Tongue (tissue), 2 donors: Measurements from ENCODE around the gene TOGARAM2. TPM values are rescaled to one million over a fixed set of nuclear protein-coding genes. Genes with fewer than 3 reads are reported as not detected.
A peak's percentile ranks its signal among the peaks of the same experiment; 100 is the strongest.

ENCODE experiments used
- DNase-seq: peaks from one replicate; pipeline ENCODE4 v3.0.0-alpha.2; 2015
- total RNA-seq: library from RNA; depleted of rRNA; stranded (reverse); fragments of >200 nt; gene quantifications from one replicate; pipeline ENCODE4 v1.2.3, GENCODE V29; 2014

Gene TOGARAM2
- 0.82 TPM for total RNA-seq

GRCh38 chr2:28981016-28981441 lies at the start of gene TOGARAM2:
Gene TOGARAM2, plus strand, starts transcription at chr2:28981298. Its CDS starts 13,537 bp downstream, at chr2:28994835.
- peak; percentile 64 for DNase-seq

DNA sequence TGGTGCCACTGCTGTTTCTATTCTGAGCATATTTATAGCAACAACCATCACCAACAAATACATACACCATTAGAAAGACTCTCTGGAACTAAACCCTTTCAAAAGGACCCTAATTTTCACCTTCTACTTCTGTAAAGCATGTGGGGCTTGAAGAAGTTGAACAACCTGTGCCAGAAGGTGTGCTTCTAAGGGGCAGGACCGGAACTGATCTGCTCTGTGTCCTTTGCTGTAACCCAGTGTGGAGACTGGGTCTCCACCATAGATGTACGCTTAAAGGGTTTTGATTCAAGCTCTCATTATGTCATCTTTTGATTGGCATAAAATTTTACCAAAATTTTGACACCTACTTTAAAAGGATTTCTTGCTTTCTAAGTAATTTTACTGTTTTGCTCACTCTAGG lies 46.3 kb upstream of the TOGARAM2 start:
- no peak for DNase-seq

- DNase-seq = no peak
Observed at GRCh38 chr2:28941008-28941407, 40.1 kb upstream of the TOGARAM2 start.

DNA sequence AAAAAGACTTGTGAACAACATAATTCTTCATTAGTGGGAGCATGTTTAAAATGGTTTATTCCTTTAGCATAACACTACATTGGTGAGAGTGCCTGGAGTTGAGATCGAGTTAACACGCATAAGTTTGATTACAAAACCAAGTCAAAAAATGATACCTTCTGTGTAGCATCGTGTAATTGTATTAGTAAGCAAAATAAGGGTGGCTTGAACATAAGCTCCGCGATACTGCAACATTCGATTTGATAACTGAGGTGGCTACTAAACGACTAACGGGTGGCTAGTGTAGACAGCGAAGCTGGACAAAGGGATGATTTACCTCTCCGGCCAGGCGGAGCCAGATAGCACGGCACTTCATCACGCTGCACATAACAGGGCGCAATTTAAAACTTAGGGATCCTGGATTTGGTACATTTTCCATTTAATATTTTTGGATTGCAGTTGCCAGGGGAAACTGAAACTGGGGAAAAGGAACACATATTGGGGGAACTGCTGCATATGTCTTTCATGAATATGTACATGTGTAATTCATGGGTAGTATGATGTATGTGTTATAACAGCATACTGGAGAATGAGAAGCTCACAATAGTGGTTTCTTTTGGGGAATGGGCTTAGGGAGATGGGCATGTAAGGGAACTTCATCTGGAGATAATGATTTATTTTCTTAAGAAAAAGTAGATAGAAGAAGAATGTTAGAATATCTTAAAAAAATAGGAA lies 36.4 kb upstream of the TOGARAM2 start:
- DNase-seq = no peak

DNA sequence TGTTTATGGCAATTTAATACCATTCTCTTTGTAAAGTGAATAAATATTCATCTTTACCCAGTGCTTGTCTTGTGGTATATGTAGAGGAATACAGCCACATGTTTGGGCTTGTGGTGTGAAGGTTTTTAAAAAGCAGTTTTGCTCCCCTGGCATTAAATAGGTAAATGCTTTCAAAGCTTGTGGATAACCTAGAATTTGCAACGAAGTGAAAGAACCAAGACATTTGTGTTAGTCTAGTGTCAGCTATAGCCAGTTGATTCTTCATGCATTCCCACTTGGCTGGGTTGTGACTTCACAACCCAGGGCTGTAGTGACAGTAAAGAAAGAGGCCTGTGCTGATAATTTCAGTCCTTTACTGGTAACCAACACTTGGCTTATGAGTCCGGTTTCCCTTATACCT lies 32.9 kb upstream of the TOGARAM2 start:
- no peak for DNase-seq

GRCh38 chr2:28949190-28949589 lies 31.9 kb upstream of the TOGARAM2 start:
- DNase-seq = no peak

DNA sequence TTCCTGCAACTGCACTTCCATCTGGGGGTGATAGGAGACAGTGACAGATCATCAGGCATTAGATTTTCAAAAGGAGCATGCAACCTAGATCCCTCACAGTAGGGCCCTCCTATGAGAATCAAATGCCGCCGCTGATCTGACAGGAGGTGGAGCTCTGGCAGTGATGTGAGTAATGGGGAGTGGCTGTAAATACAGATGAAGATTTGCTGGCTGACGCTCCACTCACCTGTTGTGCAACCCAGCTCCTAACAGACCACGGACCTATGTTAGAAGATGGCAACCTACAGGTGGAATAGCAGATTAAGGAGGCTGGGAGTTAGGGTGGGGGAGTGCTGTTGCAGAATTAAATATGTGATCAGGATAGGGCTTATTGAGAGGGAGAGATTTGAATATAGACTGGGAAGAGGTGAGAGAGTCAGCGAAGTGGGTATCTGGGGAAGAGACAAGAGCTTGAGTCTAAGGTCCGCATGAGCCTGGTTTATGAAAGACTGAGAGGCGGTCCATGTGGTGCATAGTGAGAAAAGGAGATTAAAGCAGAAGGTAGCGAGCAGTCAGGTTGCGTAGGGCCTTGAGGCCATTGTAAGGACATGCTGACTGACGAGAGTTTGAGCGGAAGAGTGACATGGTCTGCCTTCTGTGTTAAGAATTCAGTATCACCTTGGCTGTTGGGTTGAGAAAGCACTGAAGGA lies 31.3 kb upstream of the TOGARAM2 start:
- no peak for DNase-seq

DNA sequence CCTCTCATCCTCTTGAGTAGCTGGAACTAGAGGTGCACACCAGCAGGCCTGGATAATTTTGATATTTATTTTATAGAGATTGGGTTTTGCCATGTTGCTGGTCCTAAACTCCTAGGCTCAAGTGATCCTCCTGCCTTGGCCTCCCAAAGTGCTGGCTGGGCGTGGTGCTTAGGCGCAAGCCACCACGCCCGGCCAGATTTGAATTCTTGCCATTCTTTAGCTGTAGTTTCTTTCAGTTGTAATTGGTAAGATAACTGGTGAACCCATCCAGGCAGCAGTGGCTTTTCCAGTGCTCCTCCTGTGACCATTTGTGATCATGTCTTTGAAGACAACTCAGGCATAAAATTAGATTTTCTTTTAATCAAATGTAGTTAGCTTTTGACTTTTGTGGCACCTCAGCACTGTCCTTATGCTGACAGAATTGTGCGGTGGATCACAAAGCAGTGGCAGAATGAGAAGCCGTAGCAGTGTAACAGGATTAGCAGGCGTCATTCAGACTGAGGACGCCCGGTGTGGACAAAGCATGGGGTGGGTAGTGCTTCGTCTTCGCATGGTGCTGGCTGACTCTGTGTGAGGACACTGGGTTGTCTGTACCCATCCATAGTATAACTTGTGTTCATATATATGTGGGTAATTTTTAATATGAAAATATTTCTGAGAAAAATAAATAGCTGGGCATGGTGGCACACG lies 30.0 kb upstream of the TOGARAM2 start:
- no peak for DNase-seq

DNA sequence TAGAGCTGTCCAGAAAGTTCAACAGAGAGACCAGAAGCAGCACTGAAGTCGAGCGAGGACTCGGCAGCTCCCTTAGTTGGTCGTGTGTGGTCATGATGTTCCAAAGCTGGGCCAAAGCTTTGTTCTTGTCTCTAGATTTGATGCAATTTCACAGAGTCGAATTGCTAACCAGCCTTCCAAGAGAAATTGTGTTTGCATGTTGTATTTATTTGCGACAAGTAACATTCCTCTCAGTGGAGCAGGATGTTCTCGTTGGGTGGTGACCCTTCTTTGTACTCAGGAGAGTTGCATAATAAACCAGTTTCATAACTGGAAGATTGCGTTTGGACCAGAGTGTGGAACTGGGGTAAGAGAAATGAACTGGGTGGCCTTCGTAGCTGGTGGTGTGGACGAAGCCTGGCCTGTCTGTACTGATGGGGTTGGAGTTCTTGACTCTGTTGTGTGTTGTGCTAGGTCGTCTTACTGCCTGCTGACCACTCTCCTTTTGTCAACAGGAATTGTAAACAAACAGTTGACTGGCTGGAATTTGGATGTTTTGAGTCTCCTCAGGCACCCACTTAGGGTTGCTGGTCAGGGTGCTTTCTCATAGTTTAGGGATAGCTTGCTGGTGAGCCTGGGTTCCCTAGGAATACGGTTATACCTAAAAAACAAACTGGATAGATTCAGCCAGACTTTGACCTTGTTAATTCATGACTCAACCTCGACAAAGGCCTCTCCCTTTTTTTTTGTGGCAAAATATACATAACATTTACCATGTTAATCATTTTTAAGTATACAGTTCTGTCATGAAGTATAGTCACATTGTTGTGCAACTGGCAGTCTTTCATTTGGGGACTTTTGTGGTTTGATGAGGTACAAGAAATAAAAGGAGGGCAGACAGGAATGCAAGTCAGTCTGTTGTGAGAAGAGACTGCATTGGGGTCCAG lies 28.9 kb upstream of the TOGARAM2 start:
- no peak for DNase-seq

DNA sequence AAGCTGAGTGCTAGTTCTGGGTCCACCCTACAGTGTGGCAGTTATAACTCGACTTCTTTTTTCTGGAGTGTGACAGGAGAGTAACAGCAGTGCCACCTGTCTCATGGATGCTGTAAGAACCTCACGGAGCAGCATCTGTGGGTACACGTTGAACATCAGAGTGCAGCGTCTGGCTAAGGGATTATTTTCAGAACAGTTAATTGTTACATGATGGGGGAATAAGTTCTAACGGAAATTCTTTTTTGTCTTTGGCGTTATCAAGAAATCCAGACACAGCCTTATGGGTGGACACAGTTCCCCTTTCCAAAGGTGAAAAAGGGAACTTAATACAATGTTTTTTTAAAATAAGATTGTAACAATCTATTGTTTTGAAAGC lies 28.3 kb upstream of the TOGARAM2 start:
- DNase-seq = no peak

- DNase-seq = no peak
Observed at GRCh38 chr2:28955467-28955866, 25.6 kb upstream of the TOGARAM2 start.

DNA sequence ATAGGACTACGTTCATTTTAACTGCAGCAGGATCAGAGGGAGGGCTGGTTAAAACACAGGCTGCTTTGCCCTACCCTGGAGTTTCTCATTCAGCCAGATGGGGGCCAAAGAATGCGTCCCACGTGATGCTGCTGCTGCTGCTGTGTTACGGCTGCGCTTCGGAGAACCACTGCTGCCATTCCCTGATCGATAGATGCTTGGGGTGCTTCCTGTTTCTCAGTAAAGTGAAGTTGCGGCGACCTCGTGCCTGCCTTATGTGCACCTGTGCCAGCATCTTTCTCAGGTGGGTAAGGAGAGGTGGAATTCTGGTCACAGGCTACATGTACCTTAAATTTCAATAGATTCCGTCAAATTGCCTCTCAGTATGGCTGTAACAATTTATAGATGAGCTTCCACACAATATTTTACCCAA lies 24.7 kb upstream of the TOGARAM2 start:
- DNase-seq = no peak

GRCh38 chr2:28956890-28957289 lies 24.2 kb upstream of the TOGARAM2 start:
- no peak for DNase-seq

GRCh38 chr2:28958689-28959088 lies 22.4 kb upstream of the TOGARAM2 start:
- DNase-seq = peak; percentile 90

- DNase-seq = no peak
Observed at GRCh38 chr2:28960401-28960800, 20.7 kb upstream of the TOGARAM2 start.

DNA sequence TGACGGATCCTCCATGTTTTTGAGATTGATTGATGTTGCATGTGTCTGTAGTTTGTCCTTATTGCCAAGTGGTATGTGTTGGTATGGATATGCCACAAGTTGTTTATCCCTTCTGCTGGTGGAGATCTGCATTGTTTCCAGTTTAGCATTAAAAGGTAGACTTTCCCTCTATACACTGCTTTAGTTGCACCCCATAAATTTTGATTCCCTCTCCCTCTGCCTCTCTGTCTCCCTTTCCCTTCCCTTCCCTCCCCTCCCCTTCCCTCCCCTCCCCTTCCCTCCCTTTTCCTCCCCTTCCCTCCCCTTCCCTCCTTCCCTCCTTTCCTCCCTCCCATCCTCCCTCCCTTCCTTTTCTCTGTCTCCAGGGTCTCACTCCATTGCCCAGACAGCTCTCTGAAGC lies 18.6 kb upstream of the TOGARAM2 start:
- DNase-seq = no peak

DNA sequence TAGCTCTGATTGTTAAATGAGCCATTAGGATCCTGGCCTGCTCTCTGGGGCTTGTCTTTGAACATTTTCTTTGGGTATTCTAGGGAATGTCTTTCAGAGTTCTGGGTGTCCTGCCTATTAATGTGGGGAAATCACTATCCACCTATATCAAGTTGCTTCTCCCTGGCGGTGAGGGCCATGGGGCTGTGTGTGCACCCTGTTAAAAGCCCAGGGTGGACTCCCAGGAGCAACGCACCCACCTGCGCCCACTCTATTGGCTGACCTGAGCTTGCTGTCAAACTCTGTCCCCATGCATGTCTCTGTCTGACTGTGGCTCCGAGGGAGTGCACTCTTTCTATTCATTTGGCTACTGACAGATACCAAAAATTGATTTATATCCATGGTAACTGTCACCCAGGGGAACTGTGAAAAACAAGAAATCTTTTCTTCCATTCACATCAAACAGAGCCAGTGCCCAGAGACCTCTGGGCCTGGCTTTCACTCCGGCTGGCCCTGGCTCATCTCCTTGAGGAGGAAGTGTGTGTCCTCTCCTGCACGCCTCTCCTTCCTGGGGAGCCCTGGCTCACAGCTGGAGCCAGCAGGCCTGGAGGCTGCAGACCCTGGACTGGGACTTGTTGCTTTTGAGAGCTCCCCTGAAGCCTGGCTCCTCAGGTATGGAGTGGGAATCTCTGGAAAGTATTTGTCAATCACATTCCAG lies 10.5 kb upstream of the TOGARAM2 start:
- DNase-seq = no peak

DNA sequence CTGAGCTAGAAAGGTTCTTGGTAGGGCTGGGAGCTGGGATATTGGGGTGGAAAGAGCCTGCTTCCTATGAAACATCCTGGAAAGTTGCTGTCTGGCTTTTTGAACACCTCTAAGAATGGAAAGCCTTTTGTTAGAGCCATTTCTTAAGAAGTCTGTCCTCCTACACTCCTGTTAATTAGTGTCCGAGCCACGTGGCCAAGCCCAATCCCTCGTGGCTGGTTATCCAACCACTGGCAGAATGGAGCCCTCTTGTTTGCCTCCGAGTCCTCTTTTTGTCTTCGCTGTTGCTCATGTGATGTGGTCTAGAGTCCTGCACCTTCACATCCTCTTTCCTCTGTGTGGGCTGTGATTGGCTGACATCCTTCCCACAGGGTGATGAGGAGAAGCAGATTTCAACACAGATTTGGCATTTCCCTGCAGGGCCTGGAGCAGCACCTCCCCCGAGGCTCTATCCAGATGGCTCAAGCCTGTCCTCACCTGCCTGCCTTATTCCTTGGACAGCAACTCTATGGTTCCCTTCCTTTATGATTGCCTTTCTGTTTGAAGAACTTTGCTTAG lies 8.2 kb upstream of the TOGARAM2 start:
- no peak for DNase-seq

- no peak for DNase-seq
Observed at GRCh38 chr2:28974252-28974651, 6.8 kb upstream of the TOGARAM2 start.

GRCh38 chr2:28975671-28976070 lies 5.4 kb upstream of the TOGARAM2 start:
- DNase-seq = no peak

GRCh38 chr2:28976584-28976983 lies 4.5 kb upstream of the TOGARAM2 start:
- DNase-seq = peak; percentile 71
